Activated CD8-positive, alpha-beta T cell treated with anti-CD3 and anti-CD28 coated beads, Interleukin-2, amount 10 ng/mL, durations not matched to agents 7 days and 5 days (primary cell): ENCODE data around the gene CGB7. TPM values are rescaled to one million over a fixed set of nuclear protein-coding genes. Genes with fewer than 3 reads are reported as not detected.
"Not testable (repeated sequence)": the region's sequence is repeated elsewhere in the genome, so short reads cannot be mapped to it uniquely, and the experiment has no call there.

Experiments
- ATAC-seq: fragments of 150-1000 bp; cut with Tn5 transposase; one replicate; pipeline ENCODE4 v1.10.0; 2021; ENCODE audit warnings: moderate library complexity
- CTCF ChIA-PET: fragments of 350-600 bp; sonication (Branson Sonifier 250); formaldehyde crosslinking; loops from one replicate; lab custom pipeline; 2021; ENCODE audit warnings: antibody characterized with exemption; lab: Charles Lee
- POLR2A ChIA-PET: fragments of 350-600 bp; sonication (Branson Sonifier 250); formaldehyde crosslinking; loops from one replicate; lab custom pipeline; 2021; ENCODE audit warnings: antibody characterized with exemption; lab: Charles Lee
- DNase-seq: peaks from one replicate; pipeline ENCODE4 v3.0.0-alpha.2; 2020
- H3K27ac Mint-ChIP-seq: one replicate; pipeline ENCODE4 v1.8.0; 2021; ENCODE audit warnings: mild to moderate bottlenecking, mixed read lengths
- H3K27me3 Mint-ChIP-seq: one replicate; pipeline ENCODE4 v1.8.0; 2021; ENCODE audit warnings: low read depth, mixed read lengths
- H3K36me3 Mint-ChIP-seq: one replicate; pipeline ENCODE4 v1.8.0; 2021; ENCODE audit warnings: low read depth, mixed read lengths
- H3K4me1 Mint-ChIP-seq: one replicate; pipeline ENCODE4 v1.8.0; 2021; ENCODE audit warnings: low read depth, mixed read lengths
- H3K4me3 Mint-ChIP-seq: one replicate; pipeline ENCODE4 v1.8.0; 2021; ENCODE audit warnings: mild to moderate bottlenecking, mixed read lengths
- H3K9me3 Mint-ChIP-seq: one replicate; pipeline ENCODE4 v1.8.0; 2022; ENCODE audit warnings: mixed read lengths; ENCODE audit not compliant: insufficient read depth
- total RNA-seq, 2 experiments: library from RNA; stranded (reverse); gene quantifications; one replicate each; pipeline ENCODE4 v1.2.3, GENCODE V29; 2021

The CGB7 gene
- total RNA-seq, 2 experiments from 2014 or later, result not detected

GRCh38 chr19:49056101-49056901 is 1.2 kb downstream of the CGB7 start:
- no peaks in the 10 kb centered on the region for H3K36me3 Mint-ChIP-seq
- ChIA-PET POLR2A (no interaction called here), CTCF (interaction anchor here (0.5 to 2.4 kb wide), 11 partner anchors 18 to 1147 kb away, joined by 3 to 8 read pairs (median 3); partner anchors contain the start of genes GYS1, LIN7B and RUVBL2)
- peak overlapping the region; percentile 52 for H3K4me3 Mint-ChIP-seq
- H3K4me1 Mint-ChIP-seq, result peaks cover 28% of the 10 kb centered on the region
- peaks cover 45% of the 10 kb centered on the region for H3K27me3 Mint-ChIP-seq
- DNase-seq, result peak; percentile 68
- H3K9me3 Mint-ChIP-seq, result no peaks in the 10 kb centered on the region
- no peak overlapping the region for H3K27ac Mint-ChIP-seq
- ATAC-seq, result peak; percentile 84

- H3K4me3 Mint-ChIP-seq, DNase-seq, H3K9me3 Mint-ChIP-seq, H3K4me1 Mint-ChIP-seq, CTCF ChIA-PET, H3K27ac Mint-ChIP-seq, ATAC-seq, H3K27me3 Mint-ChIP-seq, H3K36me3 Mint-ChIP-seq, POLR2A ChIA-PET: not testable (repeated sequence)
Measured at GRCh38 chr19:49050376-49051033, 7.0 kb downstream of the CGB7 start.

- DNase-seq, ATAC-seq, H3K4me1 Mint-ChIP-seq, H3K9me3 Mint-ChIP-seq, H3K27me3 Mint-ChIP-seq, H3K27ac Mint-ChIP-seq, H3K4me3 Mint-ChIP-seq, H3K36me3 Mint-ChIP-seq, POLR2A ChIA-PET, CTCF ChIA-PET: not testable (repeated sequence)
Measured at GRCh38 chr19:49049834-49050233, 7.7 kb downstream of the CGB7 start.

GRCh38 chr19:49049011-49049410 is 8.5 kb downstream of the CGB7 start, which contains the start of gene CGB8:
CGB8 (minus strand) TSS chr19:49049111; CDS start chr19:49048739, 372 bp downstream.
- H3K9me3 Mint-ChIP-seq, H3K27me3 Mint-ChIP-seq, H3K36me3 Mint-ChIP-seq, H3K4me3 Mint-ChIP-seq, DNase-seq, H3K27ac Mint-ChIP-seq, ATAC-seq, H3K4me1 Mint-ChIP-seq, CTCF ChIA-PET, POLR2A ChIA-PET: not testable (repeated sequence)

GRCh38 chr19:49043548-49043947 is 14.0 kb downstream of the CGB7 start, which contains the start of gene CGB5:
CGB5 (plus strand) TSS chr19:49043848; CDS start chr19:49044210, 362 bp downstream.
- CTCF ChIA-PET, H3K4me3 Mint-ChIP-seq, H3K4me1 Mint-ChIP-seq, H3K27me3 Mint-ChIP-seq, H3K27ac Mint-ChIP-seq, H3K9me3 Mint-ChIP-seq, POLR2A ChIA-PET, H3K36me3 Mint-ChIP-seq, ATAC-seq, DNase-seq: not testable (repeated sequence)

GRCh38 chr19:49042666-49043065 is 14.9 kb downstream of the CGB7 start:
- CTCF ChIA-PET, POLR2A ChIA-PET, DNase-seq: not testable (repeated sequence)

GRCh38 chr19:49042177-49042576 is 15.4 kb downstream of the CGB7 start:
- no peak for DNase-seq
- ATAC-seq, result no peak
- POLR2A ChIA-PET, result no interaction called here
- Mint-ChIP-seq H3K4me3 (no peak overlapping the region), H3K36me3 (no peaks in the 10 kb centered on the region), H3K4me1 (no peaks in the 10 kb centered on the region), H3K27ac (no peak overlapping the region), H3K9me3 (no peaks in the 10 kb centered on the region), H3K27me3 (no peaks in the 10 kb centered on the region)
- CTCF ChIA-PET, result no interaction called here

More at GRCh38 chr19:49042666-49043065, 14.9 kb downstream of the CGB7 start:
- H3K9me3 Mint-ChIP-seq, H3K36me3 Mint-ChIP-seq, H3K4me1 Mint-ChIP-seq, H3K27ac Mint-ChIP-seq, H3K27me3 Mint-ChIP-seq, H3K4me3 Mint-ChIP-seq, ATAC-seq: not testable (repeated sequence)

- H3K4me1 Mint-ChIP-seq, ATAC-seq, H3K27ac Mint-ChIP-seq, H3K36me3 Mint-ChIP-seq, H3K27me3 Mint-ChIP-seq, CTCF ChIA-PET, POLR2A ChIA-PET, H3K4me3 Mint-ChIP-seq, H3K9me3 Mint-ChIP-seq, DNase-seq: not testable (repeated sequence)
Measured at GRCh38 chr19:49039736-49040135, 17.8 kb downstream of the CGB7 start.

GRCh38 chr19:49038557-49039276 is 18.8 kb downstream of the CGB7 start:
- H3K9me3 Mint-ChIP-seq, H3K4me1 Mint-ChIP-seq, H3K27me3 Mint-ChIP-seq, H3K4me3 Mint-ChIP-seq, DNase-seq, H3K36me3 Mint-ChIP-seq, H3K27ac Mint-ChIP-seq, CTCF ChIA-PET, ATAC-seq, POLR2A ChIA-PET: not testable (repeated sequence)

GRCh38 chr19:49038111-49038510 is 19.4 kb downstream of the CGB7 start:
- CTCF ChIA-PET, H3K27ac Mint-ChIP-seq, DNase-seq, H3K4me3 Mint-ChIP-seq, POLR2A ChIA-PET, H3K27me3 Mint-ChIP-seq, ATAC-seq, H3K9me3 Mint-ChIP-seq, H3K36me3 Mint-ChIP-seq, H3K4me1 Mint-ChIP-seq: not testable (repeated sequence)

- peak; percentile 64 for ATAC-seq
- H3K27ac Mint-ChIP-seq, H3K36me3 Mint-ChIP-seq, H3K4me3 Mint-ChIP-seq, H3K4me1 Mint-ChIP-seq, POLR2A ChIA-PET, H3K27me3 Mint-ChIP-seq, CTCF ChIA-PET, H3K9me3 Mint-ChIP-seq: not testable (repeated sequence)
- DNase-seq, result peak; percentile 62
Measured at GRCh38 chr19:49036815-49037214, 20.7 kb downstream of the CGB7 start, which contains the start of gene CGB1. CGB1 (minus strand) TSS chr19:49036895; CDS start chr19:49036711, 184 bp downstream.
